22Rv1 (cell line): ENCODE results near the gene FAM9C.

Experiments
- CTCF ChIP-seq: fragments of 450-650 bp; IDR thresholded peaks from 2 replicates; pipeline ENCODE4 v1.5.1; 2017; ENCODE audit warnings: mild to moderate bottlenecking
- ZFX ChIP-seq: fragments of 450-650 bp; IDR thresholded peaks from 2 replicates; pipeline ENCODE4 v1.6.1; 2017; ENCODE audit warnings: antibody characterized with exemption, borderline replicate concordance

GRCh38 chrX:13090339-13091110, 46.1 kb upstream of the FAM9C start:
- TF ChIP-seq ZFX (no peak), CTCF (no peak)
